ENCODE data around the gene HCRTR2. TPM values are rescaled to one million over a fixed set of nuclear protein-coding genes. Genes with fewer than 3 reads are reported as not detected.

The HCRTR2 gene
- total RNA-seq, 1 donor from 2014 or later, result not detected

- Mint-ChIP-seq H3K27me3 (ENCODE audit: unreplicated experiment) (no peaks in the 10 kb centered on the region), H3K9me3 (ENCODE audit: unreplicated experiment) (no peaks in the 10 kb centered on the region), H3K36me3 (ENCODE audit: unreplicated experiment) (no peaks in the 10 kb centered on the region), H3K4me1 (ENCODE audit: low read depth, unreplicated experiment) (peaks cover 3% of the 10 kb centered on the region), H3K4me3 (ENCODE audit: unreplicated experiment) (no peak overlapping the region), H3K27ac (ENCODE audit: unreplicated experiment) (no peak overlapping the region)
- DNase-seq, result no peak
- TF ChIP-seq, protein P1, sequence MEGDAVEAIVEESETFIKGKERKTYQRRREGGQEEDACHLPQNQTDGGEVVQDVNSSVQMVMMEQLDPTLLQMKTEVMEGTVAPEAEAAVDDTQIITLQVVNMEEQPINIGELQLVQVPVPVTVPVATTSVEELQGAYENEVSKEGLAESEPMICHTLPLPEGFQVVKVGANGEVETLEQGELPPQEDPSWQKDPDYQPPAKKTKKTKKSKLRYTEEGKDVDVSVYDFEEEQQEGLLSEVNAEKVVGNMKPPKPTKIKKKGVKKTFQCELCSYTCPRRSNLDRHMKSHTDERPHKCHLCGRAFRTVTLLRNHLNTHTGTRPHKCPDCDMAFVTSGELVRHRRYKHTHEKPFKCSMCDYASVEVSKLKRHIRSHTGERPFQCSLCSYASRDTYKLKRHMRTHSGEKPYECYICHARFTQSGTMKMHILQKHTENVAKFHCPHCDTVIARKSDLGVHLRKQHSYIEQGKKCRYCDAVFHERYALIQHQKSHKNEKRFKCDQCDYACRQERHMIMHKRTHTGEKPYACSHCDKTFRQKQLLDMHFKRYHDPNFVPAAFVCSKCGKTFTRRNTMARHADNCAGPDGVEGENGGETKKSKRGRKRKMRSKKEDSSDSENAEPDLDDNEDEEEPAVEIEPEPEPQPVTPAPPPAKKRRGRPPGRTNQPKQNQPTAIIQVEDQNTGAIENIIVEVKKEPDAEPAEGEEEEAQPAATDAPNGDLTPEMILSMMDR (IDR thresholded peaks at IDR 0.05; ENCODE audit: partially characterized antibody, unreplicated experiment), result no peak
These were observed 130.4 kb downstream of the HCRTR2 start for GRCh38 chr6:55304747-55305146.

DNA sequence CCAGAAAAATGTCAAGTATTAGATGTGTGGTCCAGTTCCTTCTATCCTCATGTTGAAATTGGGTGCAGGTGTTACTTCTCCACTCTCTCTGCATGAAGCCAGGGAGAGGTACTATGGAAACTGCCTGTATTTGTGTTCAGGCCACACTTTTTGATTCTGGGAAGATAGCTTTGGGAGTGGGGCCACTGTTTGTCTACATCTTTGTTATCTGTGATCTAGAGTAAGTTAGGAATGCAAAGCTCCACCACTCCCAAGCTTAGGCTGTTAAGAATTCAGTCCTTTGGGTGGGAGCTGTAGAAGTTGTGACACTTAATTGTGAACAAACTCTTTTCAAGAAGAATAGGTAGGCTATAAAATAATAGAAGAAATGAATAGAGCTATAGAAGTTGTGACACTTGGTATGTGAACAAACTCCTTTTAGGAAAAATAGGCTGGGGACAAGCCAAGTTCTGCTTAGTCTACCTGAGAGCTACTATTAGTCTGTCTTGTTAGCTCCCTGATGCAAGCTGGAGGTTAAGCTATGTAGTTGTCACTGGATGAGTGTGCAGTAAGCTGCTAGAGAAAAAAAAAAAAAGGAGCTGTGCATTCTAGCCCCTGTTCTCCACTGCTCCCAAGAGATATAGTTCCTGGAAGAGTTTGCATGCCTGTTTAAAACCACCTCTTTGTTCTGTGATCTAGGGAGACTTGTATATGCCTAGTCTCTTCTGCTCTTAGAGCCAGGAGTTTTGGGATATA lies 145.8 kb downstream of the HCRTR2 start:
- H3K9me3 Mint-ChIP-seq (ENCODE audit: unreplicated experiment), result no peaks in the 10 kb centered on the region
- no peaks in the 10 kb centered on the region for H3K4me1 Mint-ChIP-seq (ENCODE audit: low read depth, unreplicated experiment)
- TF ChIP-seq, protein P1 (IDR thresholded peaks at IDR 0.05; ENCODE audit: partially characterized antibody, unreplicated experiment), result no peak
- no peak for DNase-seq
- H3K27me3 Mint-ChIP-seq (ENCODE audit: unreplicated experiment), result no peaks in the 10 kb centered on the region
- H3K4me3 Mint-ChIP-seq (ENCODE audit: unreplicated experiment), result no peak overlapping the region
- no peaks in the 10 kb centered on the region for H3K36me3 Mint-ChIP-seq (ENCODE audit: unreplicated experiment)
- H3K27ac Mint-ChIP-seq (ENCODE audit: unreplicated experiment), result no peak overlapping the region

- no peaks in the 10 kb centered on the region for H3K27me3 Mint-ChIP-seq (ENCODE audit: unreplicated experiment)
- DNase-seq, result no peak
- H3K4me3 Mint-ChIP-seq (ENCODE audit: unreplicated experiment), result no peak overlapping the region
- H3K27ac Mint-ChIP-seq (ENCODE audit: unreplicated experiment), result no peak overlapping the region
- no peaks in the 10 kb centered on the region for H3K36me3 Mint-ChIP-seq (ENCODE audit: unreplicated experiment)
- no peaks in the 10 kb centered on the region for H3K4me1 Mint-ChIP-seq (ENCODE audit: low read depth, unreplicated experiment)
- TF ChIP-seq, protein P1 (IDR thresholded peaks at IDR 0.05; ENCODE audit: partially characterized antibody, unreplicated experiment), result no peak
- H3K9me3 Mint-ChIP-seq (ENCODE audit: unreplicated experiment), result no peaks in the 10 kb centered on the region
These were observed 146.4 kb downstream of the HCRTR2 start for GRCh38 chr6:55320696-55321086.

DNA sequence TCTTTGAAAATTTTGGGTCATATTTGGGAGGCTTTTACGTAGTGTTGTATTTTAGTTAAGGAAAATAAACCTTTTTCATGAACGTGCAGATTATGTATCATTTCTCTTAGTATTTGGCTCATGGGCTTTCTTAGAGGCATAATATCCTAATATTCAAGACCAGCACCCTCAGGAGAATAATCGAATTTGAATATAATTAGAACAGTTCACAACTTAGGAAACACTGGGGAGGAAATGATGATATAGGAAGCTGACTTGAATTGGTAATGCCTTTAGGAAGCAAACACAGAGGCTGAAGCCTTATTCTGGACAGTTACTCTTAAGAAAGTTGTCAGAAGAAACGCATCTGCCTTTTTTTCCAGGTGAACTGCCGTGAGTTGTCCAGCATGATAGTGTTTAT lies 152.9 kb downstream of the HCRTR2 start, which contains the start of gene GFRAL:
GFRAL (plus strand) TSS at position 301 of the 400 bp plus-strand sequence; CDS start at position 387, 86 bp downstream.
- Mint-ChIP-seq H3K4me1 (ENCODE audit: low read depth, unreplicated experiment) (no peaks in the 10 kb centered on the region), H3K9me3 (ENCODE audit: unreplicated experiment) (no peaks in the 10 kb centered on the region), H3K4me3 (ENCODE audit: unreplicated experiment) (no peak within 1 kb of the TSS), H3K27ac (ENCODE audit: unreplicated experiment) (no peak within 1 kb of the TSS), H3K36me3 (ENCODE audit: unreplicated experiment) (no peaks in the 10 kb centered on the region), H3K27me3 (ENCODE audit: unreplicated experiment) (no peaks in the 10 kb centered on the region)
- no peak for DNase-seq
- TF ChIP-seq, protein P1 (IDR thresholded peaks at IDR 0.05; ENCODE audit: partially characterized antibody, unreplicated experiment), result no peak

Other genes starting within 250 kb of the HCRTR2 start
- gene GFRAL, start 153.0 kb downstream of the HCRTR2 start, total RNA-seq (ENCODE audit: unreplicated experiment), result not detected

Data from glutamatergic neuron (in vitro differentiated cells).